A673 (cell line): ENCODE data around the gene MSANTD1.

Source experiments
- EZH2 ChIP-seq: fragments of 200-600 bp; sonication (generic); IDR thresholded peaks from 2 replicates; pipeline ENCODE4 v1.6.1; 2017; ENCODE audit warnings: borderline replicate concordance, low read depth, mild to moderate bottlenecking, mixed read lengths, antibody characterized with exemption, low read length; ENCODE audit not compliant: poor library complexity, severe bottlenecking
- TF ChIP-seq, protein P1 (sequence below): fragments of 300-800, 200-600 bp; sonication (generic); conservative IDR thresholded peaks from 2 replicates; pipeline ENCODE4 v1.5.1; 2017; ENCODE audit warnings: low read depth, mild to moderate bottlenecking, antibody characterized with exemption, low read length, moderate library complexity, mixed read lengths

DNA sequence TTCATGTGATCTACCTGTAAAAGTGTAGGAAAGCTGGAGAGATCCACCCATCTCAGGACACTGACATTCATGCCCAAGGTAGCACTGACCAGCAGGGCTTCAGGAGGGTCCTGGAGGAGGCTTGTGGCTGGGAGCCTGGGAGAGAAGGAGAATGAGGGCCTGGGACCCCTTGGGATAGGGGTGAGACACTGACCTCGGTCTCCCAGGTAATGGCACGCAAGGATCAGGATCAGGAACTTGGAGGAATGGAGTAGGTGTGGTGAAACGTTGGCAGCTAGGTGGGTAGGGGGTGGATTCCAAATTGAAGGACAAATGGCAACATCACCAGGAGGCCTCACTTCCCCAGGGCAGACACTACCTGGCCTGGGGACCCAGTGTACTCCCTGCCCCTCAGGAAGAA lies 31.5 kb downstream of the MSANTD1 start:
- TF ChIP-seq, protein P1, sequence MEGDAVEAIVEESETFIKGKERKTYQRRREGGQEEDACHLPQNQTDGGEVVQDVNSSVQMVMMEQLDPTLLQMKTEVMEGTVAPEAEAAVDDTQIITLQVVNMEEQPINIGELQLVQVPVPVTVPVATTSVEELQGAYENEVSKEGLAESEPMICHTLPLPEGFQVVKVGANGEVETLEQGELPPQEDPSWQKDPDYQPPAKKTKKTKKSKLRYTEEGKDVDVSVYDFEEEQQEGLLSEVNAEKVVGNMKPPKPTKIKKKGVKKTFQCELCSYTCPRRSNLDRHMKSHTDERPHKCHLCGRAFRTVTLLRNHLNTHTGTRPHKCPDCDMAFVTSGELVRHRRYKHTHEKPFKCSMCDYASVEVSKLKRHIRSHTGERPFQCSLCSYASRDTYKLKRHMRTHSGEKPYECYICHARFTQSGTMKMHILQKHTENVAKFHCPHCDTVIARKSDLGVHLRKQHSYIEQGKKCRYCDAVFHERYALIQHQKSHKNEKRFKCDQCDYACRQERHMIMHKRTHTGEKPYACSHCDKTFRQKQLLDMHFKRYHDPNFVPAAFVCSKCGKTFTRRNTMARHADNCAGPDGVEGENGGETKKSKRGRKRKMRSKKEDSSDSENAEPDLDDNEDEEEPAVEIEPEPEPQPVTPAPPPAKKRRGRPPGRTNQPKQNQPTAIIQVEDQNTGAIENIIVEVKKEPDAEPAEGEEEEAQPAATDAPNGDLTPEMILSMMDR = no peak
- no peak for TF ChIP-seq EZH2
